T-helper 2 cell (primary cell): ENCODE measurements around the gene KRT35.

ENCODE experiments used
- DNase-seq, 5 experiments: peaks; one replicate each; pipeline versions ENCODE4 v3.0.0 to v3.0.0-alpha.2; 2012 to 2022

Gene KRT35

DNA sequence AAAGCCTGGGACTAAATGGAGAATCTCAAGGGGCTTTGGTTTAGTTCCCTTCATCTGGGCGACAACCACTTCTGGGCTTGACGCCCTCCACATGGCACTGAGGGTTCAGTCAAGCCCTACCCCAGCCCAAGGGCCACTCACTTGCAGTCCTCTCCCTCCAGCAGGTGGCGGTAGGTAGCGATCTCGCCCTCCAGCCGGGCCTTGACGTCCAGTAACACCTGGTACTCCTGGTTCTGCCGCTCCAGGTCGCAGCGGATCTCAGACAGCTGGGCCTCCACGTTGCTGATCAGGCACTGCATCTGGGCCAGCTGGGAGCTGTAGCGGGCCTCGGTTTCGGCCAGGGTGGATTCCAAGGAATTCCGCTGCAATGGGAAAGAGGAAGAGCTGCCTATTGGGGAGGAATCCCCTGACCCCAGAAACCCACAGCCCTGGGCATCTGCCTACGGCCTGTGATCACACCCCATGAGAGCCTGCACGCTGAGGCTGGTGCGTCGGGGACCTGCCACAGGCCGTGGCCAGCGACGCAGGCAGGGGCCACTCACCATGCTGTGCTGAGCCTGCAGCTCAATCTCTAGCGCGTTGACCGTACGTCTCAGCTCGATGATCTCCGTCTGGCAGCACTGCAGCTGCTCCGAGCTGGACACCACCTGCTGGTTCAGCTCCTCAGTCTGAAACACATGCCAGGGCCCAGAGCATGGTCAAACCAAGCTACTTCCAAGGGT lies 6.0 kb upstream of the KRT35 start:
- DNase-seq: peak in 1 of 5 experiments; percentile 16

DNA sequence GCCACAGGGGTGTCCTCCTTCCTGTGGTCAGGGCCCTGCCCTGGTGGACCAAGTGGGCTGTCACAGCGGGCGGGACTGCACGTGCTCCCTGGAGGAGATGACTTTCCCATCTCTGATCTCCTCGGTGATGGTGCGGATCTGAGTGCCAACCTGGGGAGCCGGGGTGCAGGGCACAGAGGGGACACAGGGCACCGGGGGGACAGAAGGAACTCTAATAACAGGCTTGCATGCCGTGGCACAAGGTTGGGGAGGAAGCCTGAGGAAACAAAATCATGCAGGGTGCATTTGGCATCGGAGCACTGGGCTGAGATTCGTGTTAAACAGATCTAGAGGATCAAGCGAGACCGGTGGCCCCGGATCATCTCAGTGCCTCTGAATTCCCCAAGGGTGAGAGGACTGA lies 5.4 kb upstream of the KRT35 start:
- no peak for DNase-seq

DNA sequence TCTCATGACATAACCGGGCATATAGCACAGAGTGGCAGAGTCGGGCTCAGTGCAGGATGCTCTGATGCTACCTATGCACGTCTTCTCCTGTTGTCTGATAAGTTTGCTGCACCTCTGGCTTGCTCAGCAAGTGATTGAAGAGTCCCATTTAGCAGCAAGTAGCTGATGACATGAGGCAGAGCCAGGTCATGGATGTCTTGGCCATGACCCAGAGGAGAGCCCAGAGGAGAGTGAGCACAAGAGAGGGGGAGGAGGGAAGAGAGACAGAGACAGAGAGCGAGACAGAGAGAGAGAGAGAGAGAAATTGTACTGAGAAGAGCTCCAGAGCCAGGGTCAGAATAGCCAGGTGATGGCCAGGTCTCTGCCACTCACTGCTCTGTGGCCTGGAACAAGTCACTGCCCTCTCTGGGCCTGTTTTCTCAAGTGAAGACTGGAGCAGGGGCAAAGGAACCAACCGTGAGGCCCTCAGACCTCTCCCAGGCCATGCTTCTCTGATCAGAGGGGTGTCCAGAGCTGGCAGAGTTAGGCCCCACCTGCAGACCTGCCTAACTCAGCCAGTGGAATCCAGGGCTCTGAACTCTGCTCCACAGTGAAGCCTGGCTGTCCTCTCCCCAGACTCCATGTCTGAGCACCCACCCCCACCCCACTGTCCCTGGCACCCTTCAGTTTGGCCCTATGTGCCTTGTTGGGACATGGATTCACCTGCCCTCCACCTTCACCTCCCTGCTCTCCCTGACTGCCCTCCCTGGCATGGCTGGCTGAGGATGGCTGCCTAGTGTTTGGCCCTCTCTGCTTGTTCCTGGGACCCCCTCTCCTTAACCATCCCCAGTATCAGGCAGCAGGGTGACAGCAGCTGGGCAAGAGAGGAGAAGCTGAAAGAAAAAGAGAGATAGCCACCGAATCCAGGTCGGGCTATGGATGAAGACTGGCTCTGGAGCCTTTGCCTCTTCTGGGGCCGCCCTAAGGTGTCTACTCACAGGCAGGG lies 4.3 kb upstream of the KRT35 start:
- no peak for DNase-seq

DNA sequence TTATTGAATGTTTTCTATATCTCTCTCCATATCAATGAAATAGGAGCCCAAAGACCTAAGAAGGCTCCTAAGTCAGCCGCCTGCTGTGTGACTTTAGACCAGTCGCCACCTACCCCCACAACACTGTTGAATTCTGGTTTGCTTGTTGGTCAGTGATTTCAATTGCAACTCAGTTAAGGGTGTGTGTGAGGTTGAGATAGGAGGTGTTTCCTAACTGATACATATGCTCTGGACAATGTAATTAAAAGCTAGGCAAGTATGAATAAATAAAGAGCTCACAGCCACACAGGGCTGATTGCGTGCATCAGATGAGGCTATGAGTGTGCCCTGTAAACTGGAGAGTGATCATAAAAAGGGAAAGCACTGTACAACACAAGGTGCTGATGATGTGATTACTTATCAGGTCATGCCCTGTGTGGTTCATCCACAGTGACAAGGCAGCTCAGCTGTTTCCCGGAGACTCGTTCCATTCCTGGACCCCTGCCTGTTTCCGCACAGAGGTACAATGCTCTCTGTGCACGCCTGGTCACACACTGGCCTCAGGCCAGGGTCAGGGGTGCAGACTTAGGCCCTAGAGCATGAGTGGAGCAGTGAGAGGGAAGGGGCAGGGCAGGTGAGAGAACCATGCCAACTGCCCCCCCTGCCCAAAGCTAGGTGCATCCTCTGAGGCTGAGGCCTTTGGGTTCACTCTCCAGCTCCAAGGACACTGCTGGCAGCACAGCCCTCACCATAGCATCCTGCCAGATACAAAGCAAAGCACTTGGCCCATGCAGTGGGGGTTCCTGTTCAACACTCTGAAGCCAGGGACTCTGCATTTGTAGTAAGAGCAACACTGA lies 3.3 kb upstream of the KRT35 start:
- DNase-seq: no peak

DNA sequence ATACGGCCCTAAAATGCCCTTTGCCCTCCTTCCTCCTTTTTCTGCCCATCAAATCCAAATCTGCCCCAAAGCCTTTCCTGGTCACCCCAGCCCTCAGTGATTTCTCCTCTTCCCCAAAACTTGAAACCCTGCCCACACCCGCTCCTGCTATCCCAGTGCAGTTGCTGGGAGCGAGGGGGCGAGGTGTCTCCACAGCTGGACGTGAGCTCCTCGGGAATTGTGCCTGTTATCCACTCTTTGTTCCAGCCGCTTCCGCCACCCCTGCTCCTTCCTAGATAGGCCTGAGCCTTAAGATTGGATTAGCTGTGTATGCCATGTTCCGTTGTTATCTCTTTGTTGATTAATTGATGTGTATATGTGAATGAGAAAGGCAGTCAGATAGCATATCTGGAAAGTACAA lies 2.6 kb upstream of the KRT35 start:
- DNase-seq: no peak

DNA sequence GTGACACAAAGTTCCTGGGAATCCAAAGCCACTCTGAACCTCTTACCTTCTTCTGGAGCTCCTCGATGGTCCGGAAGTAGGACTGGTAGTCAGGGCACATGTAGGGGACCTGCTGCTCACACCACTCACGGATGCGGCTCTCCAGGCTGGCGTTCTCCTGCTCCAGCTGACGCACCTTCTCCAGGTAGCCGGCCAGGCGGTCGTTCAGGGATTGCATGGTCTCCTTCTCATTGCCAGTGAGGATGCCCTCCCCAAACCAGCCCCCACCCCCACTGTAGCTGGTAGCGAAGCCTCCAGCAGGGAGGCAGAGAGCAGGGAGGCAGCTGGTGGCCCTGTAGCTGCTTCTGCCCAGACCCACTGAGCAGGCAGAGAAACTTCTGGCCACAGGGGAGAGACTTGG lies 370 bp downstream of the KRT35 start:
- no peak for DNase-seq

DNA sequence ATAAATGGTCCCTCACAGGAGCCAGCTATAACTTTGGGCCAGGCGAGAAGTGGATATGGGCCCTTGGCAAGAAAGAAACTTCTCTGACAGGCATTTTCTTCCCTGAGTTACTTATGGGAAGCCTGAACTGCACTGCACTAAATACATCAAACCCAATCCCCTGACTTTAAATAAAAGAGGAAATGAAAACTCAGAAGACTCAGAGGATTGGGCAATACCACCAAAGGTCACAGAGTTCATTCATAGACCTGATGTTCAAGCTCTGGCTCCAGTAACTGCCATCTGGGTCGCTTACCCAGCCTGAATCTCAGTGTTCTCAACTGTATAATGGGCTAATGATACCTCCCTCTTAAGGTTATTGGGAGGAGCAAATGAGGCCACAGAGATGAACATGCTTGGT lies 815 bp downstream of the KRT35 start:
- no peak for DNase-seq

DNA sequence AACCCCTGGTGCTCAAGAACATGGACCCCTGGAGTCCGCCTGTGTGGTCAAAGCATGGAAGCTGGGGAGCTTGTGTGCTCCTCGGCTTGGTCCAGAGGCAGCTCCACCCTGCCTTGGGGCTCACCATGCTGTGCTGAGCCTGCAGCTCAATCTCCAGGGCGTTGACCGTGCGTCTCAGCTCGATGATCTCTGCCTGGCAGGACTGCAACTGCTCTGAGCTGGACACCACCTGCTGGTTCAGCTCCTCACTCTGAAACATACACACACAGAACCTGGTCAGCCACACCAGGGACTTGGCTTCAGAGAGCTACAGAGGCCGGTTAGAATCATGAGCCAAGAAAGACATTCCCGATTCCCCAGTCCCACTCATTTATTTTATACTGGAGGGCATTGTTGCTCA lies 2.7 kb downstream of the KRT35 start:
- DNase-seq: no peak

DNA sequence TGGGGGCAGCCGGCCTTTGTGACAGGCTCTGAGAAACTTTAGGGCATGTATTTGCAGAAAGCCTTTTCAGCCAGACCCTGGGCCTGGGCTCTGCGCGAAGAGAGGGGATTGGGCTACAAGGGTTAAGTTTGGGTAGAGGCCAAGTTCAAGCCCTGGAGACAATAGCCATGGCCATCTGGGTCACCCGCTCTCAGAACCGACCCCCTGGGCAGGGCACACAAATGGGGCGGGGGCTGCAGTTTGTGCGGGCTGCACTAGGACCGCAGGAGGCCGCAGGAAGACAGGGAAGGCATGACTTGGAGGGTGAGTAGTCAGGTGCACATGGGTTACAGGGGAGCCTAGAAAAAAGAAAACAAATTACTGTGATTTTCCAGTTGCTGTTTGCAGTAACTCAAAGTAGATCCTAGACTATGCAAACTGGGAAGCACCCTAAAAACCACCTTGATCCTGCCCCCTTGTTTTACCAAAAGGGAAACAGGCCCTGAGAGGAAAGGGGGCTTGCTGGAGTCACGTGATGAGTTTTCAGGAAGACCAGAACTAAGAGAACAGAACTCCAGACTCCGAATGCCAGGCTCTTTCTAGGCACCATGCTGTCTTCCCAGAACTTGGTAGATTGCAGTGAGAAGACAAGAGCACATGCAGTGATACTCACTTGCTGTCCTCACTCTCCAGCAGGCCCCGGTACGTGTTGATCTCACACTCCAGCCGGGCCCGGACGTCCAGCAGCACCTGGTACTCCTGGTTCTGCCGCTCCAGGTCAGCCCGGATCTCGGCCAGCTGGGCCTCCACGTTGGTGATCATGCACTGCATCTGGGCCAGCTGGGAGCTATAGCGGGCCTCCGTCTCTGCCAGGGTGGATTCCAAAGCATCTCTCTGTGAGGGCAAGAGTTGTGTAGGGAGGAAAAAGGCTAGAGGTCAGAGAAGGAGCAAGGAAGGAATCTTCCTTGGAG lies 3.8 kb downstream of the KRT35 start:
- DNase-seq: no peak

DNA sequence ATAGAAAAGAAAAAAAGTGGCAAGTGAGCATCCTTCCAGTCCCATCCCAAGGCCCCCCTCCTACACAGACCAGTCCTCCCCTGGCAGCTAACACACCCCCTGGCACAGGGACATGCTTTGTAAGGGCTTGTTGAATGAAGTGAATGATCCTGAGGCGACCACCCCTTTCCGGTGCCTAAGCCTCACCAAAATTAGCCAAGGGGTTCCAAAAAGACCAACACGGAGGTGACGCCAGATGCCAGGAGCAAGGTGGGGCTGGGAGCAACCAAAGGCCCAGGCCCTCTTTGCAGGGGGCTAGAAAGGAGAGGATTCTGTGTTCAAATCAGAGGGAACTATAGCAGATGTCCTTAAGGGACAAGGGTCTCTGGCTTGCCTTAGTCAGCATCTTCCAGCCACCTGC lies 5.5 kb downstream of the KRT35 start:
- DNase-seq: no peak

DNA sequence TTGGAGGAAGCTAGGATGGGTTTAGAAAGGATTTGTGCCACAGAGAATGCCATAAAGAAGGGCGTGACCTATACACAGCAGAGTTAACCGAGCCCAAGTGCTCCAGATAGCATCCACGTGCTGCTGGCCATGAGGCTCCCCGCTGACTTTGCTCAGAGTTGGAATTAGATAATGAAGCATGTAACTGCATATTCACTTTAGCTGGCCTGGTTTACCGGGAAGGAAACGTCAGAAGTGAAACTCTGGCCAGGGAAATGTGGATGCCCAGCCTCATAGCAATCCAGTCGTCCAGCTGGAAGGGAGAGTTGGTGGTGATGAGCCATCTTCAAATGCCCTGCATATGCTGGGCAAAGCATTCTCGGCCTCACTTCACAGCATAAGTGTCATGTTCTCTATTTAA lies 6.1 kb downstream of the KRT35 start:
- no peak for DNase-seq

DNA sequence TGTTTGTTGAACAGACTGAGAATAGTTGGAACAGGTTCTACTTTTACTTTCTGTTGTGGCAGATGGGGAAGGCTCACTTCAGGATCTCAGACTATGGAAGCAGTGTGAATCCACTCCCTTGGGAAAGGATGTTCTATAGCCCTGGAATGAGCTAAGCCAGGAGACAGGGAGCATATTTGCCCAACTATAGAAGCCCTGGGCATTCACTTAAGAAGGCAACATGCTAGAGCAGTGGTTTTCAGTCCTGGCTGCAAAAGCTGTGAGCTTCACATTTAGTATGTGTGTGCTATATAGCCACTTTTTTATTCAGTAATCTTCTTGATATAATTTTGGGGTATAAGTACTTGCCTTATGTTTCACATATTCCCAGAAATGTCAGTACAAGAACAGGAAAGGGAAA lies 12.6 kb downstream of the KRT35 start:
- no peak for DNase-seq

DNA sequence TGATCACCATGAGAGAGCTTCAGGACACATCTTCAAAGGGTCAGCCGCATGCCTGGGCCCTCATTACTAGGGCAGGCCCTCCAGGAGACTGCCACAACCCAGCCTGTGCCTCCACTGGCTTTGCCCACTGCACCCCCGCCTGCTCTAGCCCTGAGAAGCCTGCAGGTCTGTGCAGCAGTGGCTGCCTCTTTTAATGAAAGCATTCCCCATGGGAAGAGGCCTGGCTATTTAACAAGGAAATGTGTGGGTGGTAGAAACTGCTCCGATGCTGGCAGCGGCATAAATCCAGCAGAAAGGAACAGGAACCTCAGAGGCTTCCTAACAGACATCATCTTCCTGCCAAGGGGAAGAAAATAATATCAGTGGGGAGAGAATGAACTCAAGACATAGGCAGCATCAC lies 13.4 kb downstream of the KRT35 start:
- no peak for DNase-seq

DNA sequence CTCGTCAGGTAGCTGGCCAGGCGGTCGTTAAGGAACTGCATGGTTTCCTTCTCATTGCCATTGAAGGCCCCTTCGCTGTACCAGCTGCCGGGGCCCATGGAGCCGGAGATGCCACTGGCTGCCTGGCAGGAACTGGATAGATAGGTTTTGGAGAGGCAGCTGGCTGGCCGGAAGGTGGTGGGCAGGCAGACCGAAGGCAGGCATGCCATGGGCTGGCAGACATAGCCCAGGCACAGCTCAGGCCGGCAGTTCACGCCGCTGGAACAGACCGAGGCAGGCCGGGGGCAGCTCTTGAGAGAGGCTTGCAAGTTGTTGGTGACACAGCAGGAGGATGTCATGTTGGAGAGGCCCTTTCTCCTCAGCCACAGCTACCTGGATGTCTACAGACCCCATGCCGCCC lies 14.0 kb downstream of the KRT35 start, which contains the start of gene KRT32:
TSS of gene KRT32 (minus strand) at position 399 of the 400 bp plus-strand sequence. CDS start at position 338, 61 bp downstream.
- DNase-seq: no peak

DNA sequence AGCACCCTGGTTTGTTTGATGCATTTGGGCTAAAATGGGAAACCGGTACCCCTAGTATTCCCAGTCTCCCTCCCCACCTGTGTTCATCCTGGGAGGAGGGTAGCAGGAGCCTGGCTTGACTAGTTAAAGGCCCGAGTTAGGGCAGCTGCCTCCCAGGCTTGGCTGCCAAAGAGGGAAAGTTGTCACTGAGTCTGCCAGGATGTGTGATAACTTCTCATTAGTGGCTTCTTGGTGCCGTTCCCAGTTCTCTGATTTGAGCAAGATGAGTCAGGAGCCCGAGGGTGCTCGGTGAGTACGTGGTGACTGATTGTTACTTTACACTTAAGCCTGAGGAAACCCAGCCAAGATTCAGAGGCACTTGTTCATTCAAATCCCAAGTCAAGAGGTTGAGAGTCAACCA lies 16.3 kb downstream of the KRT35 start:
- no peak for DNase-seq

DNA sequence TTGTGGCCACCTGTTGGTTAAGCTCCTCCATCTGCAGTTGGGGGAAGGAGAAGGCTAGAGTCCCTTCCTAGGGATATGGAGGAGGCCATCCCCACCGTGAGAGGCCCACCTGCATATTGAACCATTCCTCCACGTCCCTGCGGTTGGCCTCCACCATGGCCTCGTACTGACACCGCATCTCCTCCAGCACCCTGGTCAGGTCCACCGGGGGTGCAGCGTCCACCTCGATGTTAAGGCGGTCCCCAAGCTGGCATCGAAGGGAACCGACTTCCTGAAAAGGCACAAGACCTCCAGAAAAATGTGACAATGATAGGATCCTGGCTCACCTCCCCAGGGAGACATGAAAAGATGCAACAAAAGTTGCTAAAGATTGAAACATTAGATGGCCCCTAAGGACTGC lies 16.8 kb downstream of the KRT35 start:
- no peak for DNase-seq

DNA sequence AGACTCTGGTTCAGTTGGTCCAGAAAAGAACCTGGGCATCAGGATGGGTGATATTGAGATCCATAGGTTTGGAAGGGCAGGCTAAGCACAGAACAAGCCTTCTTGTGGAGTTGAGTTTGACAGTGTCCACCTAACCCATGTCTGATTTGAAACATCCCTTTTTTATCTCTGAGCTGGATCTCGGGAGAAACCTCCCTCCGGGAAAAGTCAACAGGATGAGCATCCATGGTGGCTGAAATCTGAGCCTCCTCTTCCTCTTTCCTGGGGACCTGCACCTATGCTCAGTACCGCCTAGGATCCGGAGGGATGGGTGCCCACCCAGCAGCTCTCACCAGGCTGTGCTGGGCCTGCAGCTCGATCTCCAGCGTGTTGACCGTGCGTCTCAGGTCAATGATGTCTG lies 17.2 kb downstream of the KRT35 start:
- DNase-seq: no peak

DNA sequence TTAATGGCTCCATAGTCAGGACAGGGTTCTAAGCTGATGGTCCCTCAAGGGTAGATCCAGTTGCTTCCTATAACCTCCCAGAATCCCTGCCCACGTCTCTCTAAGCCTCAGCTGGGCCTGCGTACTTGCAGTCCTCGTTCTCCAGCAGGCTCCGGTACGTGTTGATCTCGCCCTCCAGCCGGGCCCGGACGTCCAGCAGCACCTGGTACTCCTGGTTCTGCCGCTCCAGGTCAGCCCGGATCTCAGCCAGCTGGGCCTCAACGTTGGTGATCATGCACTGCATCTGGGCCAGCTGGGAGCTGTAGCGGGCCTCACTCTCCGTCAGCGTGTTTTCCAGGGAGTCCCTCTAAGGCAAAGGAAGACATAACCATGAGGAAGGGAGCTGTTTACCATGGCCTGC lies 18.2 kb downstream of the KRT35 start:
- DNase-seq: no peak

DNA sequence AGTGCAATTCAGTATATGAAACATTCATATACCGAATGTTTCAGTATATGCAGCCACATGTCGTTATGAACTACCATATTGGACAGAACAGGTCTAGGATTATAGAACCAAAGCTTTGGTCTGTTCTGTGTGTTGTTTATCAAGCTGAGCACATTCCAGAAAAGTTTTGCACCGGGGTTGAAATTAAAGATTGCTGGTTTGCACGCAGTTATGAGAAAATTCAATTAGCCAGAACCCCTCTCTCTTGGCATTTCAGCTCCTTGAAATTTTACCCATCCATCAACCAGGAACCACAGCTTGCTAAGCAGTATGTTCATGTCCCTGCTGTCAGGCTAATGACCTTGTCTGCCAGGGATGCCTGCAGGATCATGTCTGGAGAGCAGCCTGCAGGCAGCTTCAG lies 23.3 kb downstream of the KRT35 start:
- no peak for DNase-seq

DNA sequence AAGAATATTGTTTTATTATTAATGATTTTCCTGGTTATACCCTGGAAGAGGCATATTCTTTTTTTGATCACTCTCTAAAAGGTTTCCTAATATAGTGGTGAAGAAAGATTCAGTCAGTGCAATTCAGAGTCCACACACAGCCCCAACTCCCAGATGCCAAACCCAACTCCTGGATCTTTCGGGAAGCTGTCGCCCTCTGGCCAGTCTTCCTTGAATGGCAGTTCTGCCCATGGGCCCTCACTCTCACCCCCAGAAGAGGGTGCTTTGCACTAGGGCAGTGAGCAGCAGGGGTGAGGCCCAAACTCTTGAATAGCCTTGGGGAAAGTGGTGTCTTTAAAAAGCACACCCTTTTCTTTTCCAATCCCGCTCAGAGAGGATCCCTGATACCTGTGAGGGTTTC lies 24.7 kb downstream of the KRT35 start:
- DNase-seq: no peak

DNA sequence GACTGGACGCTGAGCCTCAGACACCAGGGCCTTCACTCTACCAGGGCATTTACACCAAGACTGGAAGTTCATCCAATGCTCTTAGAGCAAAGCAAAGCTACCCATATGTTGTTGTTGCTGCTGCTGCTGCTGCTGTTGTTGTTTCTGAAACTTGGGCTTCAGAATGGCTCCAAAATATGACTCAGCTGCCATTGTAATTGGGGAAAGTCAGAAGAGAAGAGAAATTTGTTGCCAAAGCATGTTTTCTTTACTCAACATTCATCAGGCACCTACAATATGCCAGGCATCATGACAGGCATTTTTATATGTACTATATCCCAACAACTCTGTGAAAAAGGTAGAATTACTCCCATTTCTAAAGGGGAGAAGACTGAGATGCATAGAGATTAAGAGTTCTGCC lies 25.7 kb downstream of the KRT35 start:
- DNase-seq: no peak

DNA sequence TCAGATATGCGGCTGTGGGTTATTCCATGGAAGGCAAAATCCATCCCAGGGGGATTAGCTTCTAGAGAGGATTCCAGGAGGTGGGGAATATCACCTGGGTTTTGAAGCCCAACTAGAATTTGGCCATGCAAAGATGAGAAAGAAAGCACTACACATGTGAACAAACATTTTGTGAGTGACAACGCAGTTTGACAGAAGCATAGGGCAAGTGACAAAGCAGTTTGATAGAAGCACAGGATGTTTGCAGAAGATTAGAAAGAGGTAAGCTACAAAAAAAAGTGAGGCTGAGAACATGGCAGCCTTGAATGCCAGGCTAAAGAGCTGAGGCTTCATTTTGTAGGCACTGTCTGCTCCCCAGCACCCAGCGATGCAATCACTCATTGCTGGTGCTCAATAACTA lies 27.9 kb downstream of the KRT35 start:
- no peak for DNase-seq
